ENCODE measurements around the gene GGT6.

GGT6 gene

DNA sequence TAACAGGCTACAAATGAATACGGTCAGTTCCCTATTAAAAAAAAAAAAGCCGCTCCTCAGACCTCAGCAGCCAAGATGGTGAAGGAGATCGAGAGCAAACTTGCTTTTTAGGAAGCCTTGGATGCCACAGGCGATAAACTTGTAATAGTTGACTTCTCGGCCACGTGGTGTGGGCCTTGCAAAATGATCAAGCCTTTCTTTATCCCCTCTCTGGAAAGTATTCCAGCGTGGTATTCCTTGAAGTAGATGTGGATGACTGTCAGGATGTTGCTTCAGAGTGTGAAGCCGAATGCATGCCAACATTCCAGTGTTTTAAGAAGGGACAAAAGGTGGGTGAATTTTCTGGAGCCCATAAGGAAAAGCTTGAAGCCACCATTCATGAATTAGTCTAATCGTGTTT, 11.8 kb upstream of the GGT6 start:
- DNase-seq = no peak

DNA sequence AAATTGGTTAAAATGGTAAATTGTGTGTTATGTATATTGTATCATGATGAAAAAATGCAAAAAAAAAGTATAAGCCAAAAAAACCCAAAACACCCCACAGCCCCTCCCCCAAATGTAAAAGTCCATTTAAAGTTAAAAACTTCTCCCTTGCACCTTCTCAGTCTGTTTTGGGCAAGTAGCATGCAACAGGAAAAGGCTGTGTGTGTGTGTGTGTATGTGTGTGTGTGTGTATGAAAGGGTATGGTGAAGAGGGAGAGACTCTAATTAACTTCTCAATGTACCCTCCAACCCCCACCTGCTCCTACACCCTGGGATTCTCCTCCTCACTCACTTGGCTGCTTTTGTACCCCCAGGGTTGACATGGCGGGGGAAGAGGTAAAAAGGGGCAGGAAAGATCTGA, 9.2 kb upstream of the GGT6 start:
- no peak for DNase-seq

DNA sequence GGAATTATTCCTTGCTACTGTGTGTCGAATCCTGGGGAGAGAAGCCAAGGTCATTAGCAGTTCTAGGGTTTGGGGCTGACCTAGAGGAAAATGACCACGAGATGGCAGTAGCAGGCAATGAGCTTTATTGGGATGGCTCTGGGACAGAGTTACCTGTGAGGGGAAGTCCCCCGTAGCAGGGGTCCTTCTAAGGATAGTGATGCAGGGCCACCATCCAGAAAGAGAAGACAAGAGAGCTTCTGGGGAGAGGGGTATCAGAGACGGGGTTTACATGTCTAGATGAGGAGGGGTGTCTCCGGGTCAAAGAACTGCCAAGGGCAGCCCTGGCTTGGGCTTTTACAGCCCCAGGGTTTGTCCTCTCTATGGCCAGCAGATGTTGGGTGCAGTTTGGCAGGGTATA, 6.4 kb upstream of the GGT6 start:
- peak in 1 of 2 experiments; percentile 65 for DNase-seq

DNA sequence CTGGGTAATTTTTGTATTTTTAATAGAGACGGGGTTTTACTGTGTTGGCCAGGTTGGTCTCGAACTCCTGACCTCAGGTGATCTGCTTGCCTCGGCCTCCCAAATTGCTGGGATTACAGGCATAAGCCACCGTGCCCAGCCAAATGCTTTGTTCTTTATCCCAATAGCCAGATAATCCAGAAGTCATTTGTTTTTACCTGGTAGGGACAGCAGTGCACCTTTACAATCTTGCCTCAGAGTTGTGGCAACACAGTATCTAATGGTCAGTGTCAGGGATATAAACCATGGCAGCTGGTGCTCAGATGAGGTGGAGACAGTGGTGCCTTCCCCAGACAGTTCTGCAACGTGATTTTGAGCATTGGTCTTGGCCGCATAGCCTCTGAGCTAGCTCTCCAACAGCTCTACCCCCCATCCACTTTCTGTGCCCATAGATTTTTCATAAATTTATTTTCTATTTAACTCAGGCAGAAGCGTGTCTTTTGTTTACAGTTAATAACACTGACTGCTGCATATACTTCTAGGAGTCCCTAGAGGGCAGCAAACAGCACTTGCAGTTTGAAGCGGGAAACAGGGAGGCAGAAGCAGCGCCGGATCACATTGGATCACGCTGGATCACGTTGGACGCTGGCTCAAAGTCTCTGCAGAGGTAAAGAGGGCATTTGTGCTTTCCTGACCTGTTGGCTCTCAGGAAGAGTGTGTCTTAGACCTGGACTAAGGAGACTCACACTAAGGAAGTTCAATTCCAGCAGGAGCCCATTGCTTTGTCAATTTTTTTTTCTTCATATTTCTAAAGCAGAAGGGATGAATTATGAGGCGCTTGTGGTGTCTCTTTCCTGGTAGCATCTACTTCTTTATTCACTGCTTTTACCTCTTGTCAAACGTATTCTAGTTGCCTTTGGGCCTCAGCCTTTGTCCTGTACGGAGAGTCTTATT, 5.1 kb upstream of the GGT6 start:
- peak; percentile 42 to 81 for DNase-seq

DNA sequence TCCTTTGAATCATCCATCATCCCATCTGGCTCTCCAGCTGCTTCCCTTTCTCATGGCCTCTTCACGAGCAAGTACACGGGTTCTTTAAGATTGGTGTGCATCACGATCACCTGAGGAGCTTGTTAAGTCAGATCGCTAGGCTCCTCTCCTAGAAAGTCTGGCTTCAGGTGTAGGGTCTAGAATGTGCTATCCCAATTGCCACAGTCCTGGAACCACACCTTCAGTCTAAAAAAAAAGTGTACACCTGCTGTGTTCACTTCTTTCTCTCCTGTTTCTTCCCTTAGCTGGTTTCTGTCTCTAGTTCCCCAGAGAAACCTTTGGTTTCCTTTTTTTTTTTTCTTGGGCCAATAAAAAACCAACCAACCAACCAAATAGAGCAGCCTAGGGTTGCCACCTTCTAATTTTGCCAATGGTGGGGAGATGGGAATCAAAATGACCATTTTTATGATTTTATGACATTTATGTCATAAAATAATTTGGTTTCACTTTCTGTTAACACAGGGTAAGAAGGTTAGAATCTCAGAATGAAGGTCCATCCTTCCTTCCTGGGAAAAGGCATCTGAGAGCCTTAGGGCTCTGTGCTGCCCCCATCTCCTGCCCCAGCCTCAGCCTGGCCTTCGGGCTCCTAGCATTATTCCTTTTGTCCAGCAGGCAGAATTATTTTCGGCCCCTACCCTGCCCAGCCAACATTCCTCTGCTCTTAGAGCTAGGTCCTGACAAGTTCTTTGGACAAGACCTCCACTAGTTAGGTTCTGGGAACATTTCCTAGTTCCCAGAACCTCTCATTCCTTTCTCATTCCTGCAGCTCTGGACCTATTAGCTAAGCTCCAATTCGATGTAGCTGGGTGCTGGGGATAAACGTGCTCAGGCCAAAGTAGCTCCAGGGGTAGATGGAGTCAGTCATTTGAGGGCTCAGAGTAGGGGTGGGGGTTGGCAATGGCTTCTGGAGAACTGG, 1.9 kb upstream of the GGT6 start:
- no peak for DNase-seq

DNA sequence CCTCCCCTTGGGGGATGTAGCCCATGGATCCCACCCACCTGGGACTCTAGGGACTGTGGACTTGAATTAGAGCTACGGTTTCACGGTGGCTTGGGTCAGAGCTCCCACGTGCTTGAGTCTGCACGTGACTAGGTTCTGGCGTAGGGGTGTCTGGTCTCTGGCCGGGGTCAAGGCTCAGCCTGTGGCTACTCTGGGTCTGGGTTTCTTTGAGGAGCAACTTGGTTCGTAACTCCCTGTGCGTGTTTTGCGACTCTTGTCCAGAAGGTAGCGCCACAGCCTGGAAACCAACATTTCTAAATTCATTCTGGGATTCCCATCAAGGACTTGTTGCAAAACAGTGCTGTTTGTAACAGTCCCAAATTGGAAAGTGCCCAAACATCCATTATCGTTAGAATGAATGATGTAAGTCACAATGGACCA, 470 bp upstream of the GGT6 start:
- DNase-seq = no peak

DNA sequence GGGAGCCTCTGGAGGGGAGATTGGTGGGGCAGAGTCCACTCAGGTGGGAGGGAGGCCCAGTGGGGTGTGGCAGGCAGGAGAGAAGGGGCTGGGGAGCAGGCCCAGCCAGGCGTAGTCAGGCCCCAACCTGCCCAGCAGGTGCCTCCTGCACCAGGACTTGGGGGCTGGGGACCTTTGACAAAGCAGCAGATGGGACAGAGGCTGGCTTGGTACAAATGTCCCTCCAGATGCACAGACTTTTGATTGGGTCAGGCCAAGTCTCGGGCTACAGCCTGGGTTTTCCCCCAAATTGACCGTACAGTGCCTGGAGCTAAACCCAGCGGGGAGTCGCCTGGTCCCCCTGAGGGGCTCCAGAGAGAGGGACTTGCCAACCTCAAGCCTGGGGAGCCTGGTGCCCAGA, 411 bp downstream of the GGT6 start:
- no peak for DNase-seq

DNA sequence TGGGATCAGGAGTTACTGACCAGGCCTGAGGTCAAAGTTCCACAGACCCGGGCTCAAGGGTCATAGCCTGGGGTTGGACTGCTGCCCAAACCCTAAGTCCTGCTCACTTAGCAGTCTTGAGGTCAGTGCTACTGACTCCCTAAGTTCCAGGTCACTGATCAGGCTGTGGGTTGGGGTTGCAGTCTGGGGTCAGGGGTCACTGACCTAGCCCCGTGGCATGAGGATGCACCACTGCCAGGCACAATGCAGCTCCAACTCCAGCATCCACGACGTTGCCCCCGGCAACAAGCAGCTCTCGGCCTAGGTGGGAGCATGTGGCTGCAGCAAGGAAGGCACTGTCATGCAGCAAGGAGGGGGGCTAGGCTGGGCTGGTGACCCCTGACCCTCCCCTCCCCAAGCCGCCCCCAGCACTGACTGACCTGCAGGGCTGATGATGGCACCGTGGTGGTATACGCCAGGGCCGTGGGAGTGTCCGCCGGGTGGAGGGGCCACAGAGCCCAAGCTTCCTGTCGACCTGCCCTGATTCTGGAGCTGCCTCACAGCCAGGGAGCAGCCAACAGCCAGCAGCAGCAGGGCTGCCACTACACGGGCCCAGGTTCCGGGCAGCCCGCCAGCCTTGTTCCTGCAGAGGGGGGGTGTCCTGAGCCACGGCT, 1.1 kb downstream of the GGT6 start:
- no peak for DNase-seq

DNA sequence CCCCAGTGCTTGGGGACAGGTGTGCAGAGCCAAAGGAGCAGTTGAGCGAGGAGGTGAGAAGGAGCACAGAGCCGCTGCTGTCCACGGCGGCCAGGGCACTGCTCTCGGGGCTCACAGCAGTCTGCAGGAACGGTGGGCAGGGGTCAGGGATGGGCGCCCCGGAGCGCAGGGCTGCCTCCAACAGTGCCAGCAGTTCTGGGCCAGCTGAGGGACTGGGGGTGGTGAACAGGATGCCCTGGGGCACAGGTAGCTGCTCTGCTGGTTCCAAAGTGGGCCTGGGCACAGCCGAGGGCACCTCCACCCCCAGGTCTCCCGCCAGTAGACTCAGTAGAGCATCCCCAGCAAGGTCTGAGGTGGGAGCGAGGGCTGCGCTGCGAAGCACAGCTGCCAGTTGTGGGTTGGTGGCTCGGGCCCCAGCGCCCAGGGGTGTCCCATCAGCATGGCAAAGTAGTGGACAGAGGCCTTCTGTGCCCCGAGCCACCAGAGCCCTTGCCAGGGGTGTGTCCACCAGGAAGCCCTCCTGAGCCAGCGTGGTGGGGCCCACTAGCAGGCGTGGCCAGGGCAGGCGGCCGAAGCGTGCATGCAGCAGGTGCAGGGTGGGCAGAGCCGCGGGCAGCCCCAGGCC, 1.9 kb downstream of the GGT6 start:
- DNase-seq = no peak

DNA sequence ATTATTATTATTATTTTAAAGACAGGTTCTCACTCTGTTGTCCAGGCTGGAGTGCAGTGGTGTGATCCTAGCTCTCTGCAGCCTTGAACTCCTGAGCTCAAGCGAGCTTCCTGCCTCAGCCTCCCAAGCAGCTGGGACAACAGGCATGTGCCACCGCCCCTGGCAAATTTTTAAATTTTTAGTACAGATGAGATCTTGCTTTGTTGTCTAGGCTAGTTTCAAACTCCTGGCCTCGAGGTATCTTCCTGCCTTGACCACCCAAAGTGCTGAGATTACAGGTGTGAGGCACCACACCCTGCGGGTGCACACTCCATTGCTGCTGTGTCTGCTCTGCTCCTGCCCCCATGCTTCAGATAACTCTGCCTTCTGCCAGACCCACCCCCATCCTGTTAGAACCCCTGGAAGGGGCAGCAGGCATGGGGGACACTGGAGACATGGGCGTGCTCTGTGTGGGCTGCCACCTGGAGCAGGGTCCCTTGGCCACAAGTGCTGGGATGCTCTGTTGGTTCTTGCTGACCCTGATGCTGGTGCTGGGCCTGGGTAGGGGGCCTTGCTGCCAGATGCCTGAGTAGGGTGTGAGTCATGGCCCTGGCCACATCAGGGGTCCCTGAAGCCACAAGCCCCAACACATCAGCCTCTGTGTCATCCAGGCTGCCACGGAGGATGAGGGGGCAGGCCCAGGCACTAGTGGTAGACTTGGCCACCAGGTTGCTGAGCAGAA, 2.6 kb downstream of the GGT6 start:
- DNase-seq = no peak

DNA sequence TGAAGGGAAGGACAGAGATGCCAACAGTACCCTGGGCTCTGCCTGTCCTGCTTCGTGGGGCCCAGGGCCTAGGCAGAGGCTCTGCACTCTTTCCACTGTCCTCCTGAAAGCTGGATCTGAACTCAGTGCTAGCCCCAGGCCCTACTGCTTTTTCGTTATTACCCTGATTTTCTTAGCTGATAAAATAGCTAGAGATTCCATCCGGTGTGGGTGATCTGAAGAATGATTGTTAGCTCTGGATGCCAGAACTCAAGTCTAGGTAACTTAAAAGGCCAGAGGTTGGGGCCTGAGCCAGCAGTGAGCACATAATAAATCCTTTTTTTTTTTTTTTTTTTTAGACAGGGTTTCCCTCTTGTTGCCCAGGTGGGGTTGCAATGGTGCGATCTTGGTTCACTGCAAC, 3.4 kb downstream of the GGT6 start:
- DNase-seq = no peak

DNA sequence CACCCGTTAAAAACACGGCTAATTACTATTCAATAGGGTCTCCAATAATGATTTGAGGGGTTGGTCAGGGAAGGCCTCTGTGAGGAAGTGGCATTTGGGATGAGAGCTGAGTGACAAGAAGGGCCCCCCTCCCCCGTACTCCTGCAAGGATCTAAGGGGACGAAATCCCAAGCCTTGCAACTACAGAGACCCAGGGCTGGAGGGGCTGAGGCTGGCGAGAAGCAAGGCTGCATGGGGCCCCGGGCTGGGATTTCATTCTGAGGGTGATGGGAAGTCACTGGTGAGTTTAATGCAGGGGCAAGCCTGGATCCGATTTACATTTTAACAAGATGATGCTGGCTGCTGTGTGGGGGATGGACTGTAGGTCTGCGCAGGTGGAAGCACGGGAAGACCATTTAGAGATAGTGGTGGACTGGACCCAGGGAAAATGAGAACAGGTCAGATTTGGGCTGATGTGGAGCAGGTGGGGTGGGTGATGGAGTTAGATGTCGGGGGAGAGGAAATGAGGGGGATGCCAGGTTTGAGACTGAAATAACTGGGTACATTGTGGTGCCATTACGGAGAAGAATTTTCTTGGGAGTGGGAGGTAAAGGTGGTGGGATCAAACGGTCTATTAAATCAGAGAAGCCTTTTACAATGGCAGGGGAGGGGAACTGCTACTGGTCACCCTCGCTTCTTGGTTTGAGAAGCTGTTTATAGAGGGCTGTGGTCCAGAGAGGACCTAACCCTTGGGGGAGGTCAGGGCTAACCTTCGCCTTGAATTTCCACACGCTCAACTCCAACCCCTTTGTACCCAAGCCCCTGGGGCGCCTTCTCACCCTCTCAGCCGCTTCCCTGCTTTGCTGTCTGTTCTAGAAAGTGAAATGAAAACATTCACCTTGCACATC, 4.3 kb downstream of the GGT6 start:
- DNase-seq = no peak

DNA sequence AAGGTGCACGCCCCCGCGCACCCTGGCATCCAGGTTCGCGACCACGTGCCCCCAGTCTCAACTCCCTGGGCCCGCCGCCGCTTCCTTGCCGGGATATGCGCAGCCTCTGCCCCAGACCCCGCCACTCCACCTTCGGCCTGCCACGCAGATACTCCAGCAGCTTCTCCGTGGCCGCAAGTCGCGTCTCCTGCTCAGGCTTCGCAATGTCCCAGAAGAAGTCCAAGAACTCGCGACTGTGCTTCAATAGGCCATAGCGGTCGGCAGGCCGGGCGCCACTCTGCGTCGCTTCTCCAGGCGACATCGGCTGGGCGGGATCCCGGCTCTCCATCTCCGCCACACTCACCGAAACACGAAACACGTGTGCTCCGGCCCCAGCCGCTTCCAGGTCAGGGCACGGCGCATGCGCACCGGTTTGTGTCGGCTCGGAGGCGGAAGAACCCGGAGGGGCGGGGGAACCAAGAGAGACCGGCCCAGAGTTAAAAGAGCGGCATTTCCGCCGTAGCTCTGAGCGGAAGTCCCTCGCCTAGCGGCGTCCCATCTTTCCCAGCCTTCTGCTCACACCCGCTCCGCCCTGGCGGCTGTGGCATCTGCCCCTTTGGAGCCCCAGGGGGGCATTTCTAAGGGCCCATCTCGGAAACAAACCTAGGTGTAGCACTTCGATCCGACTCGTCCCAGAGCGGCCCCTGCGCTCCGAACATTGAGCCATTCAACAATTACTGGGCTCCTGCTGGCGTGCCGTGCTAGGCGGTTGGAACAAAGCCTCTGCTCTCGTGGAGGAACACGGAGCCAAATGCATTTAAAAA, 5.2 kb downstream of the GGT6 start, which contains the start of gene MYBBP1A:
Gene MYBBP1A, minus strand, starts transcription at position 388 of the 803 bp plus-strand sequence. Its CDS starts 60 bp downstream, at position 328.
- DNase-seq = peak; percentile 80 to 93

DNA sequence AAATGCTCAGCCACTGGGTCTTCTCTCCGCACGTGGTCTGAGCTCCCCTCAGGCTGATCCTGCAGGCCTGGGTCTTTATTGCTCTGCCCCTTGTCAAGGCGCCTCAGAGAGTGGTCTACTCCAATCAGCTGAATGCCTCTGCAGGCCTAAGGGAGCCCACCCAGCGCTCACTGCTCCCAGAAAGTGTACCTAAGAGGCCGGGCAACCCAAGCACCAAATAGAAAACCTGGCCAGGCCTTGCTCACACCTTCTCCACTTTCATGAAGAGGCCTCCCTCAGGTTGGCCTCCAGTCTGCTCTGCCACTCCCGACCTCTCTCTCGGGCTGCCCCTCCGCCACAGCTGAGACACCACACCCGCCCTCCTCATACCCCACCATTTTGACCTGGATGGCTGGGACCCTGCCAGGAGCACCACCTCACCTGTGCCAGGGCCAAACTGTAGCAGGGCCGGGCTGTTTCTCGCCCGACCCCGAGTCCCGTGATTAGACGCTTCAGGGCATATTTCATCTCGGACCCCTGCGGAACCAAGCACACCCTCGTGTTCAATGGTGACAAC, 5.9 kb downstream of the GGT6 start:
- no peak for DNase-seq

DNA sequence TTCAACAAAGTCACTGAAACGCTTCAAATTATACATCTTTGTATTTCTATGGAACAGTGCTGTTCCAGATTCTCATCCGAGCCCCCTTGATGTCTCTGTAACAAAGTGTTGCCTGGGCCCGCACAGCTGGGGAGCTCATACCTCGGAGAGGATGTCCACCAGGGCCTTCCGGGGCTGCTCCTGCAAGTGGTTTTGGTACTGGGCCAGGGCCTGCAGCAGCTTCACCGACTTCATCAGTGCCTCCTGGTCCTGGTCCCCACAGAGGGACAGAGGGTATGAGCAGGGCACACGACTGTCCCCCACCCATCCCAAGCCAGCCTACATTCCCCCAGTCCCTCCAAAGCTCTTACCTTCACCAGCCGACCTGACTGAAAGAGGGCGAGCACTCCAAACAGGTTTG, 6.7 kb downstream of the GGT6 start:
- no peak for DNase-seq

DNA sequence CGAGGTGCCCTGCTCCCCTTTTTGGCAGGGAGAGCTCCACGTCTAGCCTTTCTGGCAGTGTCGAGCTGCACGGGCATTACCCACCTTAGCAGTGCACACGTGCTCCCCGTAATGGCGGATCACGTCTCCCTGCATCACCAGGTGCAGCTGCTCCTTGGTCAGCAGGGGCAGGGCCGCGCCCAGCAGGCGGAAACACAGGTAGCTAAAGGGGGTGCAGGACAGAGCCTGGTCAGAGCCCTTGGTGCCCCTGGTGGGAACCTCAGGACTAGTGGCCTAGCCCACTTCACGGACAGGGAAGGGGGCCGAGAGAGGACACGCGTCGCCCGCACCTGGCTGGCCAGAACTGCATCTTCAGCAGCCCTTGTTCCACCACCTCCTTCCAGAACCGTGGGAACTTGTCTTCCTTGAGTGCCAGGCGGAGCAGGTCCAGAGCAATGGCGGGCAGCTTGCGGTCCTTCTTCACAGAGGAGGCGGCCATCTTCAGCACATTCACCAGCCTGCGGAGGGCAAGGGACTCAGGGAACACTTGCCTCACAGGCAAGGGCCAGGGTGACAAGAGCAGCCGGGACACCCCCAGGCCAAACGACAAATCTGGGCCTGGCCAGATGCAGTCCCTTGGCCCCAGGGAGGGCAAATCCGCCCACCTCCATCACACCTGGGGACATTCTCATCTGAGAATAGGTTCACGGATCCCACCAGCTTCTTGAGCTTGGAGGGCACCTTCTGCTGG, 8.4 kb downstream of the GGT6 start:
- DNase-seq = no peak

DNA sequence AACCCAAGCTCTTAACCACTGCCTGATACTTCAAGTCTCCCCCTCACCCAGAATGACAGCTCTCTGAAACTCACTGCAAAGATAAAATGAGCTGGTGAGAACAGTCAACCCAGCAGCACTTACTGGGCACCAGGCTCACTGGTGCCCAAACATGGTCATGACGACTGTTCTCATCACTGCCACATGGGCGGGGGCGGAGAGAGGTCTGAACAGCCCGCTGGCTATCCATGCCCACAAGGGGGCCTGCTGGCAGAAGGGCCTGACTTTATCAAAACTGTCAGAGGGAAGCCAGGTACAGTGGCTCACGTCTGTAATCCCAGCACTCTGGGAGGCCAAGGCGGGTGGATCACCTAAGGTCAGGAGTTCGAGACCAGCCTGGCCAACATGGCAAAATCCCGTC, 9.2 kb downstream of the GGT6 start:
- peak in 1 of 2 experiments; percentile 9 for DNase-seq

DNA sequence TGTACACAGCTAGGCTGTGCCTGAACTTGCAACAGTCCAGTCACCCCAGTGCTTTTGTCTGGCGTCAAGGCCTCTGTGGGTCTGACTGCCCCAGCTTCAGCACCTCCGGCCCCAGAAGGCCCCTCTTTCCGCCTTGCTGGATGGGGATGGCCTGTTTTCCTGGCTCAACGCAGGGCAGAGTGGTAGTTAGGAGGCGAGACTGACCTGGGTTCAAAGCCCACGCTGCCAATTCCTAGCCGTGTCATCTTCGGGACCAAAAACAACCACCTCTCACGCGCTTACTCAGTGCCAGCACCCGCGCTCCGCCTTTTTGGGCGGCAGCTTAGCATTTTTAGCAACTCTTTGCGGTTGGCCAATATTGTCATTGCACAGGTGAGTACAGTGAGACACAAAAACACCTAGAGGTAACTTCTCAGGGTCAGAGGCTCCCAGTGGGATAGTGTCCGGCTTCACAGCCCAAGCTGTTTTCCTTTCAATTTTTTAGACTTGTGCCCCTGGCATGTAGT, 9.8 kb downstream of the GGT6 start:
- no peak for DNase-seq

All from SW 1271 (cell line).